Smooth muscle cell (in vitro differentiated cells): ENCODE results near the gene NEK2. TPM values are rescaled to one million over a fixed set of nuclear protein-coding genes. Genes with fewer than 3 reads are reported as not detected.

ENCODE experiments used
- DNase-seq: peaks from one replicate; lab custom pipeline; 2025; ENCODE audit not compliant: unreplicated experiment; lab: John Stamatoyannopoulos, UW
- H2AFZ ChIP-seq: fragments of 200-600 bp; sonication (generic); 2 replicates; pipeline ENCODE4 v1.6.0; 2016; ENCODE audit warnings: antibody characterized with exemption, low read depth, mild to moderate bottlenecking
- H3F3A ChIP-seq: fragments of 200-600 bp; sonication (generic); 2 replicates; pipeline ENCODE4 v1.6.0; 2017; ENCODE audit warnings: antibody characterized with exemption, low read depth
- H3K27ac ChIP-seq: fragments of 200-600 bp; sonication (generic); 2 replicates; pipeline ENCODE4 v1.5.1; 2016; ENCODE audit warnings: low read depth, mild to moderate bottlenecking
- H3K27me3 ChIP-seq: fragments of 200-600 bp; sonication (generic); 2 replicates; pipeline ENCODE4 v1.6.1; 2016; ENCODE audit warnings: low read depth, mild to moderate bottlenecking
- H3K36me3 ChIP-seq: fragments of 200-600 bp; sonication (generic); 2 replicates; pipeline ENCODE4 v1.5.1; 2016; ENCODE audit warnings: low read depth
- H3K4me1 ChIP-seq: fragments of 200-600 bp; sonication (generic); 2 replicates; pipeline ENCODE4 v1.5.1; 2016; ENCODE audit warnings: low read depth
- H3K4me2 ChIP-seq: fragments of 200-600 bp; sonication (generic); 2 replicates; pipeline ENCODE4 v1.6.0; 2016; ENCODE audit warnings: mild to moderate bottlenecking
- H3K4me3 ChIP-seq: fragments of 200-600 bp; sonication (generic); 2 replicates; pipeline ENCODE4 v1.5.1; 2016; ENCODE audit warnings: mild to moderate bottlenecking
- H3K79me2 ChIP-seq: fragments of 200-600 bp; sonication (generic); 2 replicates; pipeline ENCODE4 v1.6.0; 2016; ENCODE audit warnings: low read depth, mild to moderate bottlenecking
- H3K9ac ChIP-seq: fragments of 200-600 bp; sonication (generic); 2 replicates; pipeline ENCODE4 v1.6.0; 2016; ENCODE audit warnings: low read depth
- H3K9me3 ChIP-seq: fragments of 200-600 bp; sonication (generic); replicated peaks from 2 replicates; pipeline ENCODE4 v1.5.1; 2016; ENCODE audit warnings: low read depth
- H4K20me1 ChIP-seq: fragments of 200-600 bp; sonication (generic); 2 replicates; pipeline ENCODE4 v1.6.0; 2016; ENCODE audit warnings: low read depth
- WGBS: methylation state at CpG from one replicate; pipeline ENCODE4 v1.1.7; 2016; ENCODE audit warnings: low lambda C conversion rate; 5-methylcytosine and 5-hydroxymethylcytosine counted together
- polyA plus RNA-seq: library from polyadenylated mRNA; unstranded; fragments of >200 nt; fragmentation: Nextera tagmentation; extraction: Ambion mirVana; gene quantifications from 2 replicates; pipeline ENCODE4 v1.2.1, GENCODE V29; 2016
- total RNA-seq: library from RNA; depleted of rRNA; stranded (reverse); fragments of >200 nt; gene quantifications from 2 replicates; pipeline ENCODE4 v1.2.3, GENCODE V29; 2014
- TF ChIP-seq, protein P1 (sequence below): fragments of 200-600 bp; sonication (generic); IDR thresholded peaks from 2 replicates; pipeline ENCODE4 v1.5.1; 2017; ENCODE audit warnings: borderline replicate concordance, mild to moderate bottlenecking, antibody characterized with exemption; ENCODE audit not compliant: insufficient read depth, poor library complexity, severe bottlenecking

The NEK2 gene
- total and polyA plus RNA-seq, 2 experiments from 2014 or later = 7.2 to 12.6 TPM

DNA sequence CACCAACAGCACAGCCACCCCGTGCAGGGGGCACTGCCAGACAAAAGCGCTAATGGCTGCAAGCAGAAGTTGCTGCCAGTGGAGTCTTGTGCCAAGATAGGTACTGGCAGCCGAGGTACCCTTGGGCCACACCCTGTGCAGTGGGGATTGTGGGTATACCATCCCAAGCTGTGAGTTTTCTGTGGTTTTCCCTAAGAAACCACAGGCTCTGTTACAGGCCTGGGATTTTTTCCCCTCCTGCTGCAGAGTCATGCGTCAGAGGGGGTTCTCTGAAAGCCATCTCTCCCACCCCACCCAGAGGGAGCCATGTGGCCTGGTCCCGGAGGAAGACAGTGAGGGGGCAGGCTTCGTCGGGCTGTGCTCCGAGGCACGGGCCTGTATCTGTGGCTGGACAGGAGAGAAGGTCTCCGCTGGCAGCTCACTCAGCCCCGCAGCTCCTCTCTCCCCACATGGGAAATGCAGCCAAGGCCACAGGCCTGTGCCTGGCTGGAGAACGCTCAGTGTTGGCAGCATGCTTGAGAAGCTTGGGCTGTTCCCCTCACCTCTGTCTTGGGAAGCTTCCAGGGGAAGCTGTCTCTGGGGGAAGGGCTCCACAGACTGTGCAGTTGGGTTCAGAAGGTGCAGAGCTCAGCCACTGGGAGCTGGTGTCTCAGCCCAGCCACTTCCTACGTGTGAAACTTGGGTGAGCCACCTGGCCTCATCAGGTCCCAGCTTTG lies 42.5 kb downstream of the NEK2 start:
- Histone ChIP-seq H4K20me1 (no peaks in the 10 kb centered on the region), H3K4me1 (peaks cover 16% of the 10 kb centered on the region), H3F3A (peaks cover 13% of the 10 kb centered on the region), H3K9me3 (no peaks in the 10 kb centered on the region), H3K27ac (peak overlapping the region; percentile 28), H3K79me2 (no peaks in the 10 kb centered on the region), H3K9ac (no peak overlapping the region), H3K4me2 (peak overlapping the region; percentile 23), H3K4me3 (no peak overlapping the region), H3K36me3 (no peaks in the 10 kb centered on the region), H2AFZ (no peak overlapping the region), H3K27me3 (no peaks in the 10 kb centered on the region)
- WGBS = 31% methylated on average over 13 of the region's 13 CpGs
- TF ChIP-seq, protein P1, sequence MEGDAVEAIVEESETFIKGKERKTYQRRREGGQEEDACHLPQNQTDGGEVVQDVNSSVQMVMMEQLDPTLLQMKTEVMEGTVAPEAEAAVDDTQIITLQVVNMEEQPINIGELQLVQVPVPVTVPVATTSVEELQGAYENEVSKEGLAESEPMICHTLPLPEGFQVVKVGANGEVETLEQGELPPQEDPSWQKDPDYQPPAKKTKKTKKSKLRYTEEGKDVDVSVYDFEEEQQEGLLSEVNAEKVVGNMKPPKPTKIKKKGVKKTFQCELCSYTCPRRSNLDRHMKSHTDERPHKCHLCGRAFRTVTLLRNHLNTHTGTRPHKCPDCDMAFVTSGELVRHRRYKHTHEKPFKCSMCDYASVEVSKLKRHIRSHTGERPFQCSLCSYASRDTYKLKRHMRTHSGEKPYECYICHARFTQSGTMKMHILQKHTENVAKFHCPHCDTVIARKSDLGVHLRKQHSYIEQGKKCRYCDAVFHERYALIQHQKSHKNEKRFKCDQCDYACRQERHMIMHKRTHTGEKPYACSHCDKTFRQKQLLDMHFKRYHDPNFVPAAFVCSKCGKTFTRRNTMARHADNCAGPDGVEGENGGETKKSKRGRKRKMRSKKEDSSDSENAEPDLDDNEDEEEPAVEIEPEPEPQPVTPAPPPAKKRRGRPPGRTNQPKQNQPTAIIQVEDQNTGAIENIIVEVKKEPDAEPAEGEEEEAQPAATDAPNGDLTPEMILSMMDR = no peak
- DNase-seq = peak; percentile 32

DNA sequence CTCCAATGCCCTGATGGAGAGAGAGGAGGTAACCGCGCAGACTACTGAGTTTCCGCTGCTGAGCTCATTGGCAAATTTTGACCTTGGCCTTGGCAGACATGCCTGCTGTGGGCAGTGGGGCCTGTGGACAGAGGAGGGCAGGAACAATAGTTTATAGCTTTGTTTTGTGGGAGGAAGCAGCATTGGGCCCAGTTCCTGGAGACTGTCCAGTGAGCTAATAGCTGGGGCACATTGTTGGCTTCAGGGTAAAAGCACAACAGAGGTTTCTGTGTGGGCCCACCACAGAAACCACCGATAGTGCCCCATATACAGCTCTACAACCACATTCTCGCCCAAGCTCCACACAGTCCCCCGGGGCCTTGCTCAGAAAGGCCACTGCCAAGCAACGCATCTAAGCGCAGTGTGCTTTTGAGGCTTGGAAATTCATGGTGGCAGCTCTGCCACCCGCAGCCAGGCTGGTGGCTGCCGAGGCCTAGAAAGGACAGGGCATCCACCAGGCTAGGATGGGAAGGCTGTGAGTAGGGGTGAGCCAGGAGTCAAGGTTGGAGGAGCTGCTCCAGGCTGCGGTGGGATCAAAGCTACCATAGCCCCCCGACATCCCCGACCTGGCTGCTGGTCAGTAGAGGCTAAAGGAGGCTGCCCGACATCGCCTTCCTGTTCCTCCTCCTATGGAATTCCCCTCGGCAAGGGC lies 43.2 kb downstream of the NEK2 start:
- Histone ChIP-seq H3K4me3 (no peak overlapping the region), H3K36me3 (no peaks in the 10 kb centered on the region), H3K4me1 (peaks cover 16% of the 10 kb centered on the region), H3K27me3 (no peaks in the 10 kb centered on the region), H3K9me3 (no peaks in the 10 kb centered on the region), H3K27ac (peak overlapping the region; percentile 33), H2AFZ (no peak overlapping the region), H3K9ac (no peak overlapping the region), H4K20me1 (no peaks in the 10 kb centered on the region), H3K79me2 (no peaks in the 10 kb centered on the region), H3F3A (peaks cover 13% of the 10 kb centered on the region), H3K4me2 (no peak overlapping the region)
- TF ChIP-seq, protein P1 = no peak
- DNase-seq = no peak
- 73% methylated on average over 16 of the region's 16 CpGs for WGBS

DNA sequence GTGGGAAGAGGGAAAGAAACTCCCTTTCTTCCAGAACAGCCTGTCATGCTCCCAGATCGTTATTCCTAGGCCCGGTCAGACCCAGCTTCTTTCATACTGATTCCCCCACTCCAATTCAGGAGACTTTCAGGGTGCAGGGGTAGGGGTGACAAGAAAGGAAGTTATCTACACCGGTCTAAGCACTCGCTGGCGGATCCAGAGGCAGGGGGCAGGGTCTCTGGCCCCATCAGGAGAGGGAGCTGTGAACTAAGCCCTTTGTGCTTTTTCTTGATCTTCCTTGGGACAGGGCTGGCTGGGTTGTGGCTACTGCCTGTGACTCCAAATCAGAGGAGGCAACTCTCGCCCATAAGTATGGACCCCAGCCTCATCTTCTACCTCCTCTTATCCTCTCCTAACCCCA lies 44.3 kb downstream of the NEK2 start:
- H3K79me2 ChIP-seq = no peaks in the 10 kb centered on the region
- H3K27ac ChIP-seq = no peak overlapping the region
- no peaks in the 10 kb centered on the region for H3K27me3 ChIP-seq
- peak overlapping the region; percentile 63 for H3K4me2 ChIP-seq
- H4K20me1 ChIP-seq = no peaks in the 10 kb centered on the region
- no peak overlapping the region for H3K9ac ChIP-seq
- no peak overlapping the region for H3K4me3 ChIP-seq
- TF ChIP-seq, protein P1 = no peak
- no peaks in the 10 kb centered on the region for H3K36me3 ChIP-seq
- no peak overlapping the region for H2AFZ ChIP-seq
- 83% methylated on average over 6 of the region's 6 CpGs for WGBS
- H3K9me3 ChIP-seq = no peaks in the 10 kb centered on the region
- H3F3A ChIP-seq = peaks cover 13% of the 10 kb centered on the region
- H3K4me1 ChIP-seq = peaks cover 16% of the 10 kb centered on the region
- DNase-seq = no peak
